HEK293T (cell line): ENCODE data around the gene CCDC24.

Experiments used
- CTCF ChIA-PET: fragments of 350-600 bp; formaldehyde crosslinking; extraction: SDS; loops from one replicate; lab custom pipeline; 2021; ENCODE audit warnings: antibody characterized with exemption, inconsistent platforms; lab: Yijun Ruan, JAX
- POLR2A ChIA-PET: fragments of 350-600 bp; formaldehyde crosslinking; extraction: SDS; loops from one replicate; lab custom pipeline; 2020; ENCODE audit warnings: antibody characterized with exemption, inconsistent platforms; lab: Yijun Ruan, JAX
- DNase-seq: peaks from one replicate; pipeline ENCODE4 v3.0.0; 2012; ENCODE audit warnings: mixed read lengths; ENCODE audit errors: extremely low spot score
- ARNT ChIP-seq: fragments of 450-650 bp; IDR thresholded peaks from 2 replicates; pipeline ENCODE4 v1.6.1; 2017; ENCODE audit warnings: mild to moderate bottlenecking
- BHLHE40 ChIP-seq: fragments of 450-650 bp; IDR thresholded peaks from 2 replicates; pipeline ENCODE4 v1.6.1; 2016; ENCODE audit warnings: mild to moderate bottlenecking, moderate library complexity, borderline replicate concordance
- CTBP1 ChIP-seq: fragments of 450-650 bp; IDR thresholded peaks from 2 replicates; pipeline ENCODE4 v1.6.1; 2016; ENCODE audit warnings: borderline replicate concordance
- ELF4 ChIP-seq: fragments of 450-650 bp; IDR thresholded peaks from 2 replicates; pipeline ENCODE4 v1.6.1; 2017; ENCODE audit warnings: antibody characterized with exemption
- FOXA1 ChIP-seq: fragments of 450-650 bp; IDR thresholded peaks from 2 replicates; pipeline ENCODE4 v1.6.1; 2016; ENCODE audit warnings: mild to moderate bottlenecking
- FOXK2 ChIP-seq: fragments of 450-650 bp; IDR thresholded peaks from 2 replicates; pipeline ENCODE4 v1.6.1; 2016; ENCODE audit warnings: mild to moderate bottlenecking
- FOXM1 ChIP-seq: fragments of 450-650 bp; IDR thresholded peaks from 2 replicates; pipeline ENCODE4 v1.6.1; 2017; ENCODE audit warnings: mild to moderate bottlenecking, borderline replicate concordance
- HDGF ChIP-seq: fragments of 450-650 bp; IDR thresholded peaks from 2 replicates; pipeline ENCODE4 v1.6.1; 2017; ENCODE audit warnings: antibody characterized with exemption, borderline replicate concordance
- L3MBTL2 ChIP-seq: fragments of 450-650 bp; conservative IDR thresholded peaks from 2 replicates; pipeline ENCODE4 v1.6.1; 2016; ENCODE audit warnings: mild to moderate bottlenecking
- LEF1 ChIP-seq: fragments of 450-650 bp; IDR thresholded peaks from 2 replicates; pipeline ENCODE4 v1.6.1; 2017; ENCODE audit warnings: mild to moderate bottlenecking, borderline replicate concordance
- NFRKB ChIP-seq: fragments of 450-650 bp; IDR thresholded peaks from 2 replicates; pipeline ENCODE4 v1.6.1; 2016; ENCODE audit warnings: mild to moderate bottlenecking, moderate library complexity
- SP1 ChIP-seq: fragments of 450-650 bp; IDR thresholded peaks from 2 replicates; pipeline ENCODE4 v1.6.1; 2017
- SUZ12 ChIP-seq: fragments of 450-650 bp; IDR thresholded peaks from 2 replicates; pipeline ENCODE4 v1.6.1; 2016; ENCODE audit warnings: mild to moderate bottlenecking
- TARDBP ChIP-seq: fragments of 450-650 bp; IDR thresholded peaks from 2 replicates; pipeline ENCODE4 v1.6.1; 2016
- ZNF384 ChIP-seq: fragments of 450-650 bp; IDR thresholded peaks from 2 replicates; pipeline ENCODE4 v1.6.1; 2016
- TF ChIP-seq, protein P1 (sequence below): fragments of 450-650 bp; IDR thresholded peaks from 2 replicates; pipeline ENCODE4 v1.6.1; 2016

The CCDC24 gene

DNA sequence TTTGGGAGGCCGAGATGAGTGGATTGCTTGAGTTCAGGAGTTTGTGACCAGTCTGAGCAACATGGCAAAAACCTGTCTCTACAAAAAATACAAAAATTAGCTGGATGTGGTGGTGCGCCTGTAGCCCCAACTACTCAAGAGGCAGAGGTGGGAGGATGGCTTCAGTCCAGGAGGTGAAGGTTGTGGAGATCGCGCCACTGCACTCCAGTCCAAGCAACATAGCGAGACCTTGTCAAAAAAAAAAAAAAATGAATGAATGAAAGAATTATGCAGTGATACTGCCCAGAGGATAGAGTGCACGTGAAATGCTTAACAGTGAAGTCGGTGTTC, 22.0 kb upstream of the CCDC24 start:
- TF ChIP-seq LEF1 (no peak), BHLHE40 (no peak), SUZ12 (no peak), FOXM1 (no peak), ARNT (no peak), L3MBTL2 (no peak), HDGF (no peak), FOXK2 (no peak), SP1 (no peak), TARDBP (no peak), NFRKB (no peak)
- CTCF ChIA-PET, result interaction anchor here (0.6 kb wide), 1 partner anchor 57 kb away, joined by 3 read pairs; no protein-coding TSS in a partner anchor
- DNase-seq, result no peak
- POLR2A ChIA-PET, result no interaction called here

DNA sequence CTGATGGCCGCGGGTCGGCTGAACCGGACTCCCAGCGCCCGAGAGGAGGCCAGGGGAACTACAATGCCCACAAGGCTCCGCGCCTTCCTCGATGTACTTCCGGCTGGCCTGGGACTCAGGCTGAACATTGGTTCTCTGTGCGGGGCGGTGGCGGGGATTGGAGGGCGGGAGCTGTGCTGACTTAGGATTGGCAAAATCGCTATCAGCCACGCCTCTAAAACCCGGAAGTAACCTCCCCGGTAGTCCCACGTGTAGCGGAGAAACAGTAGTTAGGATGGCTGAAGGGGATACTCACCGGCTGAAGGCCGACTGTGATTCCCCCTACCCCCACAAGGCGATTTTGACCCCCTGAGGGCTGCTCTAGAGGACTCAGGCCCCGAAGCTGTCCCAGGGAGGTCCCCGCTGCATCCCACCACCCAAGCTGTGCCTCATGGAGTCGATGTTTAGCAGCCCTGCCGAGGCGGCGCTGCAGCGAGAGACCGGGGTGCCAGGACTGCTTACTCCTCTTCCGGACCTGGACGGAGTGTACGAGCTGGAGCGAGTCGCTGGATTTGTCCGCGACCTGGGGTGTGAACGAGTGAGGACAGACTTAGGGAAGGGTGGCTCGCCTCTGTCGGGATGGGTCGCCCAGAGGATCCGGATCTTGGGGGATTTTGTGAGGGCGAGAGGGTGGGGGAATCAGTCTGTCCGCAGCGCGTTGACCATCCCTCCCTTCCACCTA, 21.5 kb upstream of the CCDC24 start, which contains the start of gene DPH2:
DPH2 (plus strand) TSS at position 265 of the 721 bp plus-strand sequence; CDS start at position 431, 166 bp downstream.
- peak; percentile 98 for DNase-seq
- POLR2A ChIA-PET, result interaction anchor here (0.6 kb wide), 2 partner anchors 20 to 36 kb away, joined by 3 read pairs; no protein-coding TSS in a partner anchor
- CTCF ChIA-PET, result interaction anchor here (0.6 kb wide), 1 partner anchor 57 kb away, joined by 3 read pairs; no protein-coding TSS in a partner anchor
- TF ChIP-seq FOXK2 (no peak), ZNF384 (no peak), TARDBP (no peak), FOXA1 (no peak), FOXM1 (no peak), NFRKB (no peak), ARNT (no peak), BHLHE40 (no peak), LEF1 (no peak), SP1 (no peak), ELF4 (peak; percentile 74), L3MBTL2 (peak; percentile 64), SUZ12 (no peak), HDGF (no peak), CTBP1 (no peak)
- TF ChIP-seq, protein P1, sequence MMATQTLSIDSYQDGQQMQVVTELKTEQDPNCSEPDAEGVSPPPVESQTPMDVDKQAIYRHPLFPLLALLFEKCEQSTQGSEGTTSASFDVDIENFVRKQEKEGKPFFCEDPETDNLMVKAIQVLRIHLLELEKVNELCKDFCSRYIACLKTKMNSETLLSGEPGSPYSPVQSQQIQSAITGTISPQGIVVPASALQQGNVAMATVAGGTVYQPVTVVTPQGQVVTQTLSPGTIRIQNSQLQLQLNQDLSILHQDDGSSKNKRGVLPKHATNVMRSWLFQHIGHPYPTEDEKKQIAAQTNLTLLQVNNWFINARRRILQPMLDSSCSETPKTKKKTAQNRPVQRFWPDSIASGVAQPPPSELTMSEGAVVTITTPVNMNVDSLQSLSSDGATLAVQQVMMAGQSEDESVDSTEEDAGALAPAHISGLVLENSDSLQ, result no peak

DNA sequence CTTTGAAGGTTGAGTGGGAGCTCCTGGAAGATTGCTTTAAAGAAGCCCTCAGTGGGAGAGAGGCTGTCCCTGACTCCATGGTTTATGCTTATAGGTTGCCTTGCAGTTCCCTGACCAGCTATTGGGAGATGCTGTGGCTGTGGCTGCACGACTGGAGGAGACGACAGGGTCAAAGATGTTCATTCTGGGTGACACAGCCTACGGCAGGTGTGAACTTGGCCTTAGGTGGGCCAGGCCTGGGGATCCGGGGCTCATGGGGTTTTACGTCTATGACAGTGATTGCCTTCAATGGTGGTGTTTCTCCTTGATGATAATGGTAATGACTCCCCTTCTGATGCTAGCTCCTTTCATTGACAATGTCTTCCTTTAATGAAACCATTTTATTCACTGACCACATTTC, 20.9 kb upstream of the CCDC24 start:
- TF ChIP-seq ELF4, result no peak
- TF ChIP-seq ZNF384, result no peak
- TF ChIP-seq CTBP1, result no peak
- TF ChIP-seq FOXA1, result no peak
- TF ChIP-seq FOXM1, result no peak
- TF ChIP-seq, protein P1, result no peak
- no peak for TF ChIP-seq TARDBP
- no peak for TF ChIP-seq L3MBTL2
- TF ChIP-seq ARNT, result no peak
- no peak for TF ChIP-seq SUZ12
- ChIA-PET POLR2A (interaction anchor here (0.6 kb wide), 1 partner anchor 35 kb away, joined by 3 read pairs; no protein-coding TSS in a partner anchor), CTCF (no interaction called here)
- no peak for DNase-seq

DNA sequence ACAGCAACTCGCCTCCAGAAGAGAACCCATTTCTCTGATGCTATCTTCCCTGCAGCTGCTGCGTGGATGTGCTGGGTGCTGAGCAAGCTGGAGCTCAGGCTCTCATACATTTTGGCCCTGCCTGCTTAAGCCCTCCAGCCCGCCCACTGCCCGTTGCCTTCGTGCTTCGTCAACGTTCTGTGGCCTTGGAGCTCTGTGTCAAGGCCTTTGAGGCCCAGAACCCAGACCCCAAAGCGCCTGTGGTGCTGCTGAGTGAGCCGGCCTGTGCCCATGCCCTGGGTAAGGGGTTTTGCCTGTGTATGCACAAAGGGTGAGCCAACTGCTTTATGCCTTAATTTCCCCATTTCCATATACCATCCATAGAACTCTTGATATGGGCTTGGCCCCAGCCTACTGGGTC, 20.5 kb upstream of the CCDC24 start:
- DNase-seq, result no peak
- ChIA-PET POLR2A (interaction anchor here (0.6 kb wide), 1 partner anchor 35 kb away, joined by 3 read pairs; no protein-coding TSS in a partner anchor), CTCF (no interaction called here)
- no peak for TF ChIP-seq SUZ12
- no peak for TF ChIP-seq L3MBTL2
- TF ChIP-seq FOXA1, result no peak
- no peak for TF ChIP-seq FOXM1
- TF ChIP-seq ARNT, result no peak
- TF ChIP-seq FOXK2, result no peak
- no peak for TF ChIP-seq ZNF384
- no peak for TF ChIP-seq ELF4
- no peak for TF ChIP-seq LEF1
- TF ChIP-seq, protein P1, result no peak
- TF ChIP-seq NFRKB, result no peak
- no peak for TF ChIP-seq SP1
- no peak for TF ChIP-seq HDGF
- TF ChIP-seq BHLHE40, result no peak
- TF ChIP-seq TARDBP, result no peak
- no peak for TF ChIP-seq CTBP1

DNA sequence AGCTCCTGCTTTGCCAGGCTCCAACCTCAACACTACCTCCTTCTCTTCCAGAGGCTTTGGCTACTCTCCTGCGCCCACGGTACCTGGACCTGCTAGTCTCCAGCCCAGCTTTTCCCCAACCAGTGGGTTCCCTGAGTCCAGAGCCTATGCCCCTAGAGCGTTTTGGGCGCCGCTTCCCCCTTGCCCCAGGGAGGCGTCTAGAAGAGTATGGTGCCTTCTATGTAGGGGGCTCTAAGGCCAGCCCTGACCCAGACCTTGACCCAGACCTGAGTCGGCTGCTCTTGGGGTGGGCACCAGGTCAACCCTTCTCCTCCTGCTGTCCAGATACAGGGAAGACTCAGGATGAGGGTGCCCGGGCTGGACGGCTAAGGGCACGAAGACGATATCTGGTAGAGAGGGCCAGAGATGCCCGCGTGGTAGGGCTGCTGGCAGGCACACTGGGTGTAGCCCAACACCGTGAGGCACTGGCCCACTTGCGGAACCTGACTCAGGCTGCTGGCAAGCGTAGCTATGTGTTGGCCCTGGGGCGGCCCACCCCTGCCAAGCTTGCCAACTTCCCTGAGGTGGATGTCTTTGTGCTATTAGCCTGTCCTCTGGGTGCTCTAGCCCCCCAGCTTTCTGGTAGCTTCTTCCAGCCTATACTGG, 19.9 kb upstream of the CCDC24 start:
- CTCF ChIA-PET, result interaction anchor here (0.6 kb wide), 1 partner anchor 203 kb away, joined by 3 read pairs; no protein-coding TSS in a partner anchor
- POLR2A ChIA-PET, result interaction anchor here (0.8 kb wide), 1 partner anchor 1125 kb away, joined by 3 read pairs; the partner anchor contains the start of gene ZNF691
- no peak for DNase-seq
- TF ChIP-seq ZNF384, result no peak
- TF ChIP-seq L3MBTL2, result no peak
- no peak for TF ChIP-seq NFRKB
- TF ChIP-seq SUZ12, result no peak
- TF ChIP-seq HDGF, result no peak
- no peak for TF ChIP-seq CTBP1
- TF ChIP-seq SP1, result no peak
- TF ChIP-seq, protein P1, result no peak
- TF ChIP-seq TARDBP, result no peak
- TF ChIP-seq BHLHE40, result no peak
- TF ChIP-seq FOXM1, result no peak
- TF ChIP-seq FOXA1, result no peak
- no peak for TF ChIP-seq ELF4
